Measurements from ENCODE around the gene PSMD5. TPM values are rescaled to one million over a fixed set of nuclear protein-coding genes. Genes with fewer than 3 reads are reported as not detected.

The PSMD5 gene
- total RNA-seq, 1 donor from 2014 or later, result 53.3 TPM

DNA sequence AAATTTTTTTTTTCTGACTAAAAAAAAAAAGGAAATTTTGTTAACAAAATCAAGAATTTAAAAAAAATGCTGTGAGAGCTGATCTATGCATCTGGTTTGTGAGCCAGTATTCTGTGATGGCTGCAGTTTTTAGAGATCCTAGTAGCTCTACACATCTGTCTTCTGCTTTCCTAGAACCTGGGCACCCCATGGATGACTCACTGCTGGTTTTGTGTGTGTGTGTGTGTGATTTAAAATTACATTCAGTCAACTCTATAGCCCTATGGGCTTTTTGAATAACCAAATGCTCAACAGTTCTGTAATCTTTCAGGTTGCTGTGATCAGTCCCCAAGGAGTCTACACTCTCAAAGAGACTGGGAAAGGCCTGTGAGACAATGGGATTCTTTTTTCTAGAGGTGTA lies 2.5 kb upstream of the PSMD5 start:
- Mint-ChIP-seq H3K9me3 (ENCODE audit: unreplicated experiment) (no peaks in the 10 kb centered on the region), H3K27me3 (ENCODE audit: unreplicated experiment) (no peaks in the 10 kb centered on the region), H3K36me3 (ENCODE audit: unreplicated experiment) (peaks cover 14% of the 10 kb centered on the region), H3K27ac (ENCODE audit: unreplicated experiment) (no peak overlapping the region), H3K4me1 (ENCODE audit: unreplicated experiment) (peaks cover 24% of the 10 kb centered on the region), H3K4me3 (ENCODE audit: unreplicated experiment) (no peak overlapping the region)
- TF ChIP-seq, protein P1, sequence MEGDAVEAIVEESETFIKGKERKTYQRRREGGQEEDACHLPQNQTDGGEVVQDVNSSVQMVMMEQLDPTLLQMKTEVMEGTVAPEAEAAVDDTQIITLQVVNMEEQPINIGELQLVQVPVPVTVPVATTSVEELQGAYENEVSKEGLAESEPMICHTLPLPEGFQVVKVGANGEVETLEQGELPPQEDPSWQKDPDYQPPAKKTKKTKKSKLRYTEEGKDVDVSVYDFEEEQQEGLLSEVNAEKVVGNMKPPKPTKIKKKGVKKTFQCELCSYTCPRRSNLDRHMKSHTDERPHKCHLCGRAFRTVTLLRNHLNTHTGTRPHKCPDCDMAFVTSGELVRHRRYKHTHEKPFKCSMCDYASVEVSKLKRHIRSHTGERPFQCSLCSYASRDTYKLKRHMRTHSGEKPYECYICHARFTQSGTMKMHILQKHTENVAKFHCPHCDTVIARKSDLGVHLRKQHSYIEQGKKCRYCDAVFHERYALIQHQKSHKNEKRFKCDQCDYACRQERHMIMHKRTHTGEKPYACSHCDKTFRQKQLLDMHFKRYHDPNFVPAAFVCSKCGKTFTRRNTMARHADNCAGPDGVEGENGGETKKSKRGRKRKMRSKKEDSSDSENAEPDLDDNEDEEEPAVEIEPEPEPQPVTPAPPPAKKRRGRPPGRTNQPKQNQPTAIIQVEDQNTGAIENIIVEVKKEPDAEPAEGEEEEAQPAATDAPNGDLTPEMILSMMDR (IDR thresholded peaks at IDR 0.05), result no peak
- peak; percentile 7 for DNase-seq (ENCODE audit: extremely low spot score, unreplicated experiment)

DNA sequence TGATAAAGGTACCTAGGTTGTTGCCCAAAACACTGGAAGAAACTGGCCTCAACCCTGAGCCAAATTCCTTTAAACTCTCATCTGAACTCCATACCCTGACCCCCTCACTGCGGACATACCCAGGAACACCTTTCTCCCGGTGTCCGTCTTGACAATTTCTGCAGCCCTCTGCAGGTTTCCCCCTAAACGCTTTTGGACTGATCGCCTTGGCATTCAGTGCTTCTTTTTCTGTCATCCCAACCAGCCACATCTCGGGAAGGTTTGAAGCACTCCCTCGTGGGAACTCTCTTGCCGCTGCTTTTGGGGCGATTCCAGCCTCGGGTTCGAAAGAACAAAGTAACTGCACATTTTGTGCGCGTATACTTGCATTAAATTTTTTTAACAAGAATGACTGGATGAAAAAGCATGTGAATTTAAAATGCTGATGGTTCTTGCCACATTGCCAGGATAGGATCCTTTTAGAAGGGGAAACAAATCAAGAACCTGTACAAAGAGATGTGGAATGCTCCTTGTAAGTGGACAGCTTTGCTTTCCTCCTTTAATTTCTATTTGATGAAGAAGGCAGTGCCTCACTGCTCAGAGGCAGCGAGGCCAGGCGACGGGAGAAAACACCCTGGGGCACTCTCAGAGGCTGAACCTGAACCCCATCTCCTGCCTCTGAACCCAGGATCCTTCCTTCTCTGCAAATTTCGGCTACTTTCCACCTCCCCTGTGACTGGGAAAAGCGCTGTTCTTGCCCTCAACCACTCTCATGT lies 615 bp downstream of the PSMD5 start:
- Mint-ChIP-seq H3K27me3 (ENCODE audit: unreplicated experiment) (no peaks in the 10 kb centered on the region), H3K4me3 (ENCODE audit: unreplicated experiment) (peak overlapping the region; percentile 87), H3K4me1 (ENCODE audit: unreplicated experiment) (peaks cover 42% of the 10 kb centered on the region), H3K36me3 (ENCODE audit: unreplicated experiment) (peaks cover 15% of the 10 kb centered on the region), H3K9me3 (ENCODE audit: unreplicated experiment) (no peaks in the 10 kb centered on the region), H3K27ac (ENCODE audit: unreplicated experiment) (peak overlapping the region; percentile 95)
- TF ChIP-seq, protein P1 (IDR thresholded peaks at IDR 0.05), result no peak
- DNase-seq (ENCODE audit: extremely low spot score, unreplicated experiment), result peak; percentile 72

DNA sequence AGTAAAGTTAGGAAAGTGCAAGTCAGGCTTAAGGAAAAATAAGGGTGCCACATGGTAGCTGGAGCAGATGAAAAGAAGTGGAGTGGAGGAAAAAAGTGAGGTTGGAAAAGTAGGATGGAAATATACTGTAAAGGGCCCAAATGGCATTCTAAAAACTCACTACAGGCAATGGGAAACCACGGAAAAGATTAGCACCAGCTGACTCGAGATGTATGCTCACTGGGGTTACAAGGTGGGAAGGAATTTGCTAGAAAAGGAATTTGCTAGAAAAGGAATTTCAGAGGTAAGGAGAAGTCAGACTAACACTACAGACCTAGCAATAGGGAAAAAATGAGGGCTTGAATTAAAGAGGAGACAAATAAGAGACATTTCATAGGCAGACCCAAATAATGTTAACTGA lies 3.6 kb downstream of the PSMD5 start:
- no peaks in the 10 kb centered on the region for H3K9me3 Mint-ChIP-seq (ENCODE audit: unreplicated experiment)
- peaks cover 39% of the 10 kb centered on the region for H3K4me1 Mint-ChIP-seq (ENCODE audit: unreplicated experiment)
- H3K36me3 Mint-ChIP-seq (ENCODE audit: unreplicated experiment), result peaks cover 18% of the 10 kb centered on the region
- DNase-seq (ENCODE audit: extremely low spot score, unreplicated experiment), result peak; percentile 3
- H3K27ac Mint-ChIP-seq (ENCODE audit: unreplicated experiment), result peak overlapping the region; percentile 71
- TF ChIP-seq, protein P1 (IDR thresholded peaks at IDR 0.05), result no peak
- H3K27me3 Mint-ChIP-seq (ENCODE audit: unreplicated experiment), result no peaks in the 10 kb centered on the region
- no peak overlapping the region for H3K4me3 Mint-ChIP-seq (ENCODE audit: unreplicated experiment)

DNA sequence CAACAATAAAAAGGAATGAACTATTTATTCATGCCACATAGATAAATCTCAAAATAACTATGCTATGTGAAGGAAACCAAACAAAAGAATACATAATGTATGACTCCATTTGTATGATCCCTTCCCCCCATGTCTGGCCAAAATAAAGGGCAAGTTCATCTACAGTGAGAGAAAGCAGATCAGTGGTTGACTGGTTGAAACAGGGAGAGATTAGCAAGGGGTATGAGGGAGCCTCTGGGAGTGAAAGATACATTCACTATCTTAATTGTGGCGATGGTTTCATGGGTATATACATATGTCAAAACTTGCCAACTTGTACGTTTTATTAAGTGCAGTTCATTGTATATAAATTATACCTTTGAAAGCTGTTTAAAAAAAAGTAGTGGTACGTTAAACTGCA lies 4.8 kb downstream of the PSMD5 start:
- H3K27me3 Mint-ChIP-seq (ENCODE audit: unreplicated experiment), result no peaks in the 10 kb centered on the region
- peaks cover 20% of the 10 kb centered on the region for H3K36me3 Mint-ChIP-seq (ENCODE audit: unreplicated experiment)
- no peak overlapping the region for H3K4me3 Mint-ChIP-seq (ENCODE audit: unreplicated experiment)
- TF ChIP-seq, protein P1 (IDR thresholded peaks at IDR 0.05), result no peak
- no peak for DNase-seq (ENCODE audit: extremely low spot score, unreplicated experiment)
- H3K9me3 Mint-ChIP-seq (ENCODE audit: unreplicated experiment), result no peaks in the 10 kb centered on the region
- H3K4me1 Mint-ChIP-seq (ENCODE audit: unreplicated experiment), result peaks cover 34% of the 10 kb centered on the region
- H3K27ac Mint-ChIP-seq (ENCODE audit: unreplicated experiment), result no peak overlapping the region

DNA sequence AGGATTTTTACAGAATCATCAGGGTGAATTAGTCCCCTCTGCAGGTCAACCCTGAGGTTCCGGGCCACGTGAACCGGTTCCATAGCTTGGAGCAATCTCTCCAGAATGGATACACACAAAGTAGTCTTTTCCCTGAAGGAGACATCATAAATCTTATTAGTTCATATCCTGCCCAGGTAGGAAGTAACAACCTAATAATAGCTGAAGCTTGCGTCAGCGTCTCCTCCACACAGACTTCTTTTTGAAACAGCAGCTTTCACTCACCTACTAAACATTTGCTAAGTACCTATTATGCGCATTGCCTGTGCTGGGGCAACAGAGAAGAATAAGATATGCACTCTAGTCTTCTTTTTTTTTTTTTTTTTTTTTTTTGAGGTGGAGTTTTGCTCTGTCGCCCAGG lies 9.4 kb downstream of the PSMD5 start:
- no peak overlapping the region for H3K27ac Mint-ChIP-seq (ENCODE audit: unreplicated experiment)
- H3K27me3 Mint-ChIP-seq (ENCODE audit: unreplicated experiment), result no peaks in the 10 kb centered on the region
- TF ChIP-seq, protein P1 (IDR thresholded peaks at IDR 0.05), result no peak
- H3K36me3 Mint-ChIP-seq (ENCODE audit: unreplicated experiment), result peaks cover 33% of the 10 kb centered on the region
- H3K4me3 Mint-ChIP-seq (ENCODE audit: unreplicated experiment), result no peak overlapping the region
- H3K4me1 Mint-ChIP-seq (ENCODE audit: unreplicated experiment), result peaks cover 8% of the 10 kb centered on the region
- DNase-seq (ENCODE audit: extremely low spot score, unreplicated experiment), result no peak
- no peaks in the 10 kb centered on the region for H3K9me3 Mint-ChIP-seq (ENCODE audit: unreplicated experiment)

All from osteocyte (in vitro differentiated cells).